Mesothelial cell of epicardium (in vitro differentiated cells): ENCODE results near the gene SPX. TPM values are rescaled to one million over a fixed set of nuclear protein-coding genes. Genes with fewer than 3 reads are reported as not detected.

Experiments
- DNase-seq, 2 experiments: peaks; one replicate each; pipeline ENCODE4 v3.0.0; 2021; ENCODE audit warnings: low spot score in 2 of 2; ENCODE audit not compliant: unreplicated experiment in 2 of 2
- H3K27ac Mint-ChIP-seq: 2 replicates; pipeline ENCODE4 v1.8.0; 2021; ENCODE audit warnings: mixed read lengths
- H3K27me3 Mint-ChIP-seq: 2 replicates; pipeline ENCODE4 v1.8.0; 2021; ENCODE audit warnings: low read depth, mixed read lengths
- H3K36me3 Mint-ChIP-seq: 2 replicates; pipeline ENCODE4 v1.8.0; 2021; ENCODE audit warnings: mixed read lengths
- H3K4me1 Mint-ChIP-seq: 2 replicates; pipeline ENCODE4 v1.8.0; 2021; ENCODE audit warnings: mixed read lengths
- H3K4me3 Mint-ChIP-seq: 2 replicates; pipeline ENCODE4 v1.8.0; 2021; ENCODE audit warnings: mild to moderate bottlenecking, moderate library complexity, mixed read lengths
- H3K9me3 Mint-ChIP-seq: 2 replicates; pipeline ENCODE4 v1.8.0; 2021; ENCODE audit warnings: mixed read lengths
- total RNA-seq: library from RNA; stranded (reverse); gene quantifications from 3 replicates; pipeline ENCODE4 v1.2.1, GENCODE V29; 2021
- TF ChIP-seq, protein P1 (sequence below): fragments of 200-600 bp; sonication (generic); IDR thresholded peaks from one replicate; pipeline ENCODE4 v1.5.0; 2021; ENCODE audit warnings: antibody characterized with exemption; ENCODE audit not compliant: unreplicated experiment

The SPX gene
- total RNA-seq, 1 donor from 2014 or later, result not detected

DNA sequence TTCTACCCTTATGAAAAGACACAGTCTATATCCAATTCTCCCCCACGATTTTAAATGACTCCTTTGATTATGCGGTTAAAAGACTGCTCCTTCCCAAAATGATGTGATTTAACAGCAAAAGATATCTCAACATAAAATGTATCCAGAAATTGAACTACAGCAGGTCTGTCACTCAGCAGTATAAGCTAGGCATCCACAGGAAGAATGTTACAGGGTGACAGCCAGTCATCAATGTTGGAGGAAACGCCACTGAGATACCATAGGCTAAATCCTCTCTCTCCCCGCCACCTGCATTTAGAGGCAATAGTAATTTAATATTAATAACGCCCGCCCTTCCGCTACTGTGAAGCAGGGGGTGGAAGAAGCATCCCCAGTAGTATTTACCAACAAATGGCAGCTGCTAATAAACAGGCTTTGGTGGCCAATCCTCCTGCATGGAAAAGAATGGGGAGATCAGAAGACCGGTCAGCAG lies 25.3 kb upstream of the SPX start:
- Mint-ChIP-seq H3K4me1 (peaks cover 20% of the 10 kb centered on the region), H3K36me3 (peaks cover 7% of the 10 kb centered on the region)
- TF ChIP-seq, protein P1, sequence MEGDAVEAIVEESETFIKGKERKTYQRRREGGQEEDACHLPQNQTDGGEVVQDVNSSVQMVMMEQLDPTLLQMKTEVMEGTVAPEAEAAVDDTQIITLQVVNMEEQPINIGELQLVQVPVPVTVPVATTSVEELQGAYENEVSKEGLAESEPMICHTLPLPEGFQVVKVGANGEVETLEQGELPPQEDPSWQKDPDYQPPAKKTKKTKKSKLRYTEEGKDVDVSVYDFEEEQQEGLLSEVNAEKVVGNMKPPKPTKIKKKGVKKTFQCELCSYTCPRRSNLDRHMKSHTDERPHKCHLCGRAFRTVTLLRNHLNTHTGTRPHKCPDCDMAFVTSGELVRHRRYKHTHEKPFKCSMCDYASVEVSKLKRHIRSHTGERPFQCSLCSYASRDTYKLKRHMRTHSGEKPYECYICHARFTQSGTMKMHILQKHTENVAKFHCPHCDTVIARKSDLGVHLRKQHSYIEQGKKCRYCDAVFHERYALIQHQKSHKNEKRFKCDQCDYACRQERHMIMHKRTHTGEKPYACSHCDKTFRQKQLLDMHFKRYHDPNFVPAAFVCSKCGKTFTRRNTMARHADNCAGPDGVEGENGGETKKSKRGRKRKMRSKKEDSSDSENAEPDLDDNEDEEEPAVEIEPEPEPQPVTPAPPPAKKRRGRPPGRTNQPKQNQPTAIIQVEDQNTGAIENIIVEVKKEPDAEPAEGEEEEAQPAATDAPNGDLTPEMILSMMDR, result no peak

DNA sequence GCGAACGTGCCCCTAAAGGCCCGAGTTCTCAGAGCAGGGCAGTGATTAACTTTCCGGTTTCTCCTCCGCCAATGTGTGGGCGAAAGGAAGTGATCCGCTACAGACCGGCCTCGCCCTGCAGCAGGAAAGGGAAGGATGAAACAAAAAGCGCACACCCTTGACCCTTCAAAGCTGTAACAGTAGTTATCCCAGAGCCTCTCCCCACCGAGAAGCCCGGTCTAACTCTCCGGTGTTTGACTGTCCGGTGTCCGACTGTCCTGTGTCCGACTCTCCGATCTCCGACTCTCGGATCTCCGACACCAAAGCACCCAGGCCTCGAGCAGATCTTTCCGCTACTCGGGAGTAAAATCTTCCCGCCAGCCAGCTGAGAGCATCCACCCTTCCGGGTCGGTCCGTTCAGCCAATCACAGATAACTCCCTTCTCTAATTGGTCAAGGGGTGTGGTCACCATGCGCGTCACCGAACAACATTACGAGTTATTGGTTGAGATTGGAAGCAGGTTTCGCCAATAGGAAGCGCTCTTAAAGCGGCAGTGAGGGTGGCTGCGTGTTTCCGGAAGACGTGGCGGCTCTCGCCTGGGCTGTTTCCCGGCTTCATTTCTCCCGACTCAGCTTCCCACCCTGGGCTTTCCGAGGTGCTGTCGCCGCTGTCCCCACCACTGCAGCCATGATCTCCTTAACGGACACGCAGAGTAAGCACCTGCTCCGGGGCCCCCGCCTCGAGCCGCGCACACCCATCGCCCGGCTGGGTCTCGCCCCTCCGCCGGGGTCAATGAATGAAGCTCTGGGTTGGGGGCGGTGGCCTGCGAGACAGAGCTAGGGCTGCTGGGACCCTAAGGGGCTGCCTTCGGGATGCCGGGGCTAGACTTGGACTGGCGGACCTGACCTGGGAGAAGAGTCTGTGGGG lies 24.6 kb upstream of the SPX start, which contains the start of the genes GOLT1B and RECQL:
Gene GOLT1B, plus strand, starts transcription at position 532 of the 906 bp plus-strand sequence. Its CDS starts 135 bp downstream, at position 667.
Gene RECQL, minus strand, starts transcription at position 378 of the 906 bp plus-strand sequence. CDS start 2,065 bp downstream, outside the sequence.
- TF ChIP-seq, protein P1, result no peak
- H3K27me3 Mint-ChIP-seq, result no peaks in the 10 kb centered on the region
- H3K36me3 Mint-ChIP-seq, result peaks cover 7% of the 10 kb centered on the region
- H3K9me3 Mint-ChIP-seq, result no peaks in the 10 kb centered on the region
- peaks cover 20% of the 10 kb centered on the region for H3K4me1 Mint-ChIP-seq
- DNase-seq, result peak; percentile 79 to 89
- no peak within 1 kb of the TSS for H3K4me3 Mint-ChIP-seq
- no peak within 1 kb of the TSS for H3K27ac Mint-ChIP-seq

More for the DNA sequence above, 25.3 kb upstream of the SPX start:
- H3K9me3 Mint-ChIP-seq, result no peaks in the 10 kb centered on the region
- H3K4me3 Mint-ChIP-seq, result no peak overlapping the region
- no peaks in the 10 kb centered on the region for H3K27me3 Mint-ChIP-seq
- H3K27ac Mint-ChIP-seq, result no peak overlapping the region
- no peak for DNase-seq

DNA sequence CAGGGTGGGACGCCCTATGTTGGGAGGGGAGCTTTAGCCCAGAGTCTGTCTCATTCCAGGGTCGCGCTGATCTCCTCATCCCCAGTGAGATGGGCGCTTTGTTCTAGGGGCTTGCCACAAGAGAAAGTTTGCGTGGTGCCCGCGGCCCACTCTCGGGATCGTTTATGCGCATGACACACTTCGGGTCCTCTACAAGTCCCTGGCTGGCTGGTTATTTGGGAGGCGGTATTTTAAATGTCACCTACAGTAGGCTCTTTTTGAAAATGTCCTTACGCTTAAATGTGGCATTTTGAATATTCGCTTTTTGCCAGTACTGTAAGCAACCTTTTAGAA lies 24.0 kb upstream of the SPX start:
- H3K27me3 Mint-ChIP-seq, result no peaks in the 10 kb centered on the region
- TF ChIP-seq, protein P1, result no peak
- DNase-seq, result no peak
- no peaks in the 10 kb centered on the region for H3K9me3 Mint-ChIP-seq
- peaks cover 7% of the 10 kb centered on the region for H3K36me3 Mint-ChIP-seq
- H3K27ac Mint-ChIP-seq, result no peak overlapping the region
- no peak overlapping the region for H3K4me3 Mint-ChIP-seq
- H3K4me1 Mint-ChIP-seq, result peaks cover 20% of the 10 kb centered on the region

DNA sequence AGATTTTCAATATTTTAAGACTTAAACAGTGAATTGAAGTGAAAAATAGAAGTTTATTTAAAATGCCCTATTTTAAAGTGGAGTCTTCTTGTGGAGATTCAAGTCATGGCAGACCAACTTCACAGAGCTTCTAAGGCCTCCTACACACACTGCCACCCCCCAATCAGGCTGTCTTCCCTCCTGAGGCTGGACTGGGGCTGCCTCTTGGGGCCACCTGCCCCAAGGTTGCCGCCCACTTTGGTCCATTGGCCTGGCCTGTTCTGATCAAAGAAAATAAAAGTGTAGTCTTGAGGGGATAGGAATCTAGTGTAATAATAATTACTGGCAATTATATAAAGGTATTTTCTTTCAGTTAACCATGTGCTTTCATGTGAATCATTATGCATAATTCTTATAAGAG lies 23.2 kb upstream of the SPX start:
- Mint-ChIP-seq H3K4me3 (no peak overlapping the region), H3K36me3 (peaks cover 1% of the 10 kb centered on the region), H3K9me3 (no peaks in the 10 kb centered on the region), H3K27ac (no peak overlapping the region), H3K27me3 (no peaks in the 10 kb centered on the region), H3K4me1 (peaks cover 20% of the 10 kb centered on the region)
- TF ChIP-seq, protein P1, result no peak
- no peak for DNase-seq

DNA sequence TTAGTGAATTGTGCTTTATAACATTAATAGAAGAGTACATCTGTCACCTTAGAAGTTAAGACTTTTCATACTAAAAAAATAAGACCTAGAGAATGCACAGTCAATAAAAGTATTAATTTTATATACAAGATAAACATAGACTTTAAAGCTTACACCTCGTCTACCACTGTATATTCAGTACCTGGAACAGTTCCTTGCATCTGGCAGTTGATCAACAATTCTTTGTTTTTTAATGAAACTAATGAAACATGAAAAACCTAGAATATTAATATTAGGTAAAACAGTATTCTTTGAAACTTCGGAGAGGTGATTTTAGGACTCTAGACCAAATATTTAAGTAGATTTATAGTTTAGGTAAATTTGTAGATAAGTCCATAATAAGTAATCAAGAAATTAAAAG lies 20.2 kb upstream of the SPX start:
- no peak for DNase-seq
- Mint-ChIP-seq H3K27ac (no peak overlapping the region), H3K36me3 (peaks cover 3% of the 10 kb centered on the region), H3K4me1 (peaks cover 17% of the 10 kb centered on the region), H3K27me3 (no peaks in the 10 kb centered on the region), H3K9me3 (no peaks in the 10 kb centered on the region), H3K4me3 (no peak overlapping the region)
- TF ChIP-seq, protein P1, result no peak
